Ramos (cell line): ENCODE measurements around the gene LTBP2.

Experiments used
- in situ Hi-C: fragments of 300-500 bp; cut with MboI; formaldehyde crosslinking; loops from one replicate; pipeline ENCODE4 v1.14.3; 2022; ENCODE audit warnings: low sequenced_read_pairs; ENCODE audit not compliant: unreplicated experiment

The LTBP2 gene

DNA sequence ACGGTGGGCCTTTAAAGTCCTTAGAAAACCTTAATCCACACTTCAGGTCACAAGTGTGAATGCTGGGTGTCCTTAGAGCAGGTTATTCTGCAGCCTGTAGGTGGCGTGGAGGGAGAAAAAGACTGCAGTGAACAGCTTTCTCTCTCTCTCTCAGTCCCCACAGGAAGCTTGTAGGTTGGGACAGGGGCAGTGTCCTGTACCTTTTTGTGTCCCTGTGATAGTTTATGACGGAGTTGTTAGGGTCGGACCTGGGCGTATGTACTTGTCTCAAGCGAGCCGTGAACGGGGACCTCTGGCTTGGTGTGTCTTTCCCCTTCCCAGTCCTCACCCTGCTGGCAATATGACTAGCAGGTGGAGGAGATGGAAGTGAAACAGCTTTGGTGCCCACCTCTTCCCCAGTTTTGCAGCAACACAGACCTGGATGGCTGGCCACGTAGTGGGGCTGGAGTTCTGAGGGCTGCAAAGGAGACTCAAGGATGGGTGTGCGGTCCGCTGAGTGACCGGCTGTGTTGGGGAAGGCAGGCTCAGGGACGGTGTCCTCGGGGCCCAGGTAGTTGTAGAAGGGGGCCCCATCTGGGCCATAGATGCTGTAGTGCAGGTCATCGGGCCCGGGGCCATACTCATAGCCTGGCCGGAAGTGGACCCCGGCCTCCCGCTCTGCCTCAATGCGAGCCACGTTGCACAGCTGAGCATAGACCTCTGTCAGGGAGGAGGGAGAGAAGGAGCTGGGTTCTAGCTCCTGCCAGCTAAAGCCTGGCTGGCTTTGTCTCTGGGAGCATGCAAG is 109.6 kb downstream of the LTBP2 start:
- in situ Hi-C loops, result no loop called here

DNA sequence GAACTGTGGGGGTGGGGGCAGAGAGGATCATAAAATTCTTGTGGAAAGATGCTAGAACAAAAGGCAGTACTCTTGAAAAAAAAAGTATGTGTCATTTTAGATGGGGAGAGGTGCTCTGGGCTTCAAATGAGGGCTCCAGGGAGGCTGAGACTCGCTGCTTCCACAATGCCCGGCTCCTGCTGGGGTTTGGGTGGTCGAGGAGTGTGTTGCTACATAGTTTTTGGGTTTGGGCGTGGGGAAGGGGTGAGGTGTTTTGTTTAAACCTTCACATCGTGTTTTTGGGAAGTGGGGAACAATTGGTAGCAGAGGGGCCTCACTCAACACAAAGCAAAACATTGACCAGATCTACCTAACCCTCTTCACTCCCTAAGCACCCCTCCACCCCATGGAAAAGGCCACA is 110.3 kb downstream of the LTBP2 start:
- in situ Hi-C loops, result no loop called here

- in situ Hi-C loops, result no loop called here
Measured at GRCh38 chr14:74501135-74501614, 110.9 kb downstream of the LTBP2 start.

- in situ Hi-C loops, result no loop called here
Measured at GRCh38 chr14:74500417-74501134, 111.5 kb downstream of the LTBP2 start.

- in situ Hi-C loops, result no loop called here
Measured at GRCh38 chr14:74495356-74495755, 116.7 kb downstream of the LTBP2 start.

DNA sequence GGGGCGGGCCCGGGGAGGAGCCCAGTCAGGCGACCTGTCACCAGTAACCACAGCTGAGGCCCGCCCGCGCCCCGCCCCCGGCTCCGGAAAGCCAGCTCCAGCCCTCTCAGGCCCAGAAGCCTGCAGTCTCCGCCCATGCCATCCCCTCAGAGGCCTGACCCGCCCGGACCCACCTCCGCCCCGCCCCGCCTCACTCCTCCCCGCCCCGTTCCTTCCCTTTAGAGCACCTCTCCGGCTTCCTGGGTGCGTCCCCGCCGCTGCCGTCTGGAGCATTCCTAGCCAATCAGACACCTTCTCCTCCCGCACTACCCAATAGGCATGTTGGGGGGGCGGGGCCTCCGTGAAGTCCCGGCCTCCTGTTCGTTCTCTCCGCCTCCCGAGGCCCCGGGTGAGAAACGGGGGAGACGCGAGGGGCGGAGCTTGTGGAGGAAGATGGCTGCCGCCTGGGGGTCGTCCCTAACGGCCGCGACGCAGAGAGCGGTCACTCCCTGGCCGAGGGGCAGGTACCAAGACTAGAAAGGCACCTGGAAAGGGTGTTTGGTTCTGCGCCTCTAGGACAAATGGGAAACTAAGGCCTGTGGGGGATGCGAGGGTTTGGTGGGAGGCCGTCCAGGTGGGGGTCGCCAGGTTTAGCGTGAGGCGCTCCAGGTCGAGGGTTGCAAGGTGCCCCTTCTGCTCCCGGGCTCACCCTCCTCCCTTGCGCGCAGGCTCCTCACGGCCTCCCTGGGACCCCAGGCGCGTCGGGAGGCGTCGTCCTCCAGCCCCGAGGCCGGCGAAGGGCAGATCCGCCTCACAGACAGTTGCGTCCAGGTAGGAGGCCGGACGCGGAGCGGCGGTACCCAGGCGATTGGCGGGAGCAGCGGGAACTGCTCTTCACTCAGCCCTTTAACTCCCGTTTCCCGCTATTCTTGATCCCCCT is 118.4 kb downstream of the LTBP2 start, which contains the start of gene ISCA2:
TSS of gene ISCA2 (plus strand) at position 423 of the 919 bp plus-strand sequence. CDS start at position 433, 10 bp downstream.
- in situ Hi-C loops, result no loop called here

DNA sequence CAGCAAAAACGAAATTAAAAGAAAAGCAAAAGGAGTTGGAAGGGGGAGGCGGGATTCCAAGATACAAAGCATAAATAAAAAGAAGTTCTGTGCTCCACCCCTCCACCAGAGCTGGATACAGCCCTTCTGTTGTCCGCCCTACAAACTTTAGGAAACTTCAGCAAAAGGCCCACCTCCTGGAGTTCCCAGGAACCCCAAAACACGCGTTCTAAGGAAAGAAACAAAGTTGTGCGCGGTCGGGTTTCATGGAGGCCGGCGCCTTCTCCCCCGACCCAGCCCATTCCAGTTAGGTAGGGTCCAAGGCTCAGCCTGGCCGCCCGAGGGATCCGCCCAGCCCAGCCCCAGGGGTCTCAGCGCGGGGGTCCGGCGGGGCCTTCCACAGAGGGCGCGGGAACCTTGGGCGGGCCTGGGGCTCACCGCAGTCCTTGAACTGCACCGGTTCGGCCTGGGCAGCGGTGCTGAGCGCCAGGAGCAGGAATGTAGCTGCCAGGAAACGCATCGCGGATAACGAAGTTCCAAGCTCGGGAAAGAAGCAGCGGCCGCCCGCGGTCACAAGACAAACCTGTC is 119.2 kb downstream of the LTBP2 start, which contains the start of gene NPC2:
TSS of gene NPC2 (minus strand) at position 530 of the 567 bp plus-strand sequence. CDS start at position 499, 31 bp downstream.
- in situ Hi-C loops, result no loop called here

DNA sequence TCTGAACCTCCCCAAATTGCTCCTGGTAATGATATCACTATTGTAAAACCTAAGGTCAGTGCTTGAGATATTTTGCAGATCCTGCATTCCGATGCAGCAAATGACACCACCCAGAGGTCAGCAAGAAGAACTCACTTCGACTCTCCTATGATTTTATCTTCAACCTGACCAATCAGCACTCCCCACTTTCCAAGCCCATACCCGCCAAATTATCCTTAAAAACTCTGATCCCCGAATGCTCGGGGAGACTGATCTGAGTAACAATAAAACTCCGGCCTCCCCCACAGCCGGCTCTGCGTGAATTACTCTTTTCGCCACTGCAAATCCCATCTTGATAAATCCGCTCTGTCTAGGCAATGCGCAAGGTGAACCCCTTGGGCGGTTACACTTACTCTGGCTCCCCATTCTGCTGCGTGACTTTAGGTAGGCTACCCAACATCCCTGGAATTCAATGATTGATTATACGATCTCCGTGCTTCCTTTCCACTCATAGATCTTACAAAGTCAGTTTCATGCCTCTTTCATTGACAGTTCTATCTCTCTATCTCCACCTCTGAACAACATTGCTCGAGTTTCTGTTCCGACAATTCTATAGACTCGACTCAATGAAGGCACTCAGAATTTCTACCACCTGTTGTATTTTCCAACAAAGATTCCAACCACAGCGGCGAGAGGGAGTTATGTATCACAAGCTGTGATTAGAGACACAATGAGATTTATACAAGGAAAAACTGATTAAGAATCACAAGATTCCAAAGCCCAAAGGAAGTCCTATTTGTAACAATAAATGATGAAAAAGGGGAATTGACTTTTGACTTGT is 119.9 kb downstream of the LTBP2 start:
- in situ Hi-C loops, result no loop called here

- in situ Hi-C loops, result no loop called here
Measured at GRCh38 chr14:74490486-74490885, 121.6 kb downstream of the LTBP2 start.

- in situ Hi-C loops, result no loop called here
Measured at GRCh38 chr14:74488786-74489397, 123.1 kb downstream of the LTBP2 start.

GRCh38 chr14:74486164-74486563 is 125.9 kb downstream of the LTBP2 start:
- in situ Hi-C loops, result no loop called here

DNA sequence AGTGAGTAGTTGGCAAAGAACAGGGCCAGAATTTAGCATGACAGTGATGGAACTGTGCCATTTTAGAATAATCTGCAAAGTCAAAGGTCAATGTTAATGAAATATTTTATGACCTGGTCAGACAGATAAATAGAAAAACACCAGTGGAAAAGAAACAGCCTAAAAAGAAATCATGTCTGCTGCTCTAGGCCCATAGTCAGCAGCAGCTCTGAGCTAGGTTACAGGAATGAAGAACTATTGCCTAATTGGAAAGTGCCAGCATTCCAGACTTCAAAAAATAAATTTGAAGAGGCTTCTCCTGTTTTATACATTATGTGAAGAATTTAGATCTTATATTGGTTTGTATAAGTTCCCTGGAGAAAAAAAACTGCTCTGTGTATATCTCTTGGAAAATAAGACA is 128.7 kb downstream of the LTBP2 start:
- in situ Hi-C loops, result no loop called here

GRCh38 chr14:74482571-74482970 is 129.5 kb downstream of the LTBP2 start:
- in situ Hi-C loops, result no loop called here

GRCh38 chr14:74480046-74480445 is 132.0 kb downstream of the LTBP2 start:
- in situ Hi-C loops, result no loop called here

DNA sequence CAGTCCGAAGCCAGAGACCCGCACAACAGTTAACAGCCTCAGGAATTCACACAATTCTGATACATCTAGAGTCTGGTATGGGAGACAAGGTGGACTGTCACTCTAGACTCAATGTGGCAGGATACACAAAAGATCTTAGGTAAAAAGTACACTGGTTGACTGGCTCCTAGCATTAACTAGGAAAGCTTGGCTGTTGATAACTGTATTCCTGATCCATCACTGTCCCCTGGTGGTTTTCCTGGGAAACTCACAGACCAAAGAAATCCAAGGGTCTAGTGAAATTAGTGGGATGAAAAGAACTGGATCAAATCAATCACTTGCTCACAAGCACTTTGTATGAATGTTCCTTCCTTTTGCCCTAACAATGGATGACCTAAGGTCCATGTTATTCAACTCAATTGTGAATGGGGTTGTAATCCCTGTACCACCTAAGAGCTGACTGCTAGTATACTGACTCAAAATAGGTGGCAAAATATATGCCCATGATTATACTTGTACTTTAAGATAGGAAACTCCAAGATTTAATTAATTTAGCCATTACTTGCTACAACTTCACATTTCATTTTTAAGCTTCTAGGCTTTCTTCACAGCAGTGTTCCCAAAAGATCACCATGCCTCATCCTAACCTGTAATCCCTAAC is 132.9 kb downstream of the LTBP2 start:
- in situ Hi-C loops, result no loop called here

- in situ Hi-C loops, result no loop called here
Measured at GRCh38 chr14:74476607-74477006, 135.4 kb downstream of the LTBP2 start.

- in situ Hi-C loops, result no loop called here
Measured at GRCh38 chr14:74476107-74476506, 135.9 kb downstream of the LTBP2 start.

- in situ Hi-C loops, result no loop called here
Measured at GRCh38 chr14:74475678-74476077, 136.4 kb downstream of the LTBP2 start.
